Measurements from ENCODE around the gene SMAD1.

DNA sequence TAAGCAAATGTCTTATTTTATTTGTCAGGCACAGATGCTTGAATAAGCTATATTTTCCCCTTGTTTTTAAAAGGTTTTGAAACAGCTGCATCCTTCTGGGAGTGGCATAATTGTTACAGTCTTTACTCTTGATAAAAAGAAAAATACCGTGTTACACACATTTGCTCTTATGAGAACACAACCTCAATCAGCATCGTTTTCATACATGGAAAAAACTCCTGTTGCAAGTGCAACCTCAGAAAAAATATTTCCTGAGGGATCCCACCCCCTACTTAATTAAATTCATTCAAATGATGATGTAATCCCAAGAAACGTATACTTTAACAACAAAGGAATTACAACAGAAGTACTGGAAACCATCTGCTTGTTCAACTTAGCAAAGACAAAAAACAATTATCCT, 58.6 kb downstream of the SMAD1 start:
- TF ChIP-seq, protein P1, sequence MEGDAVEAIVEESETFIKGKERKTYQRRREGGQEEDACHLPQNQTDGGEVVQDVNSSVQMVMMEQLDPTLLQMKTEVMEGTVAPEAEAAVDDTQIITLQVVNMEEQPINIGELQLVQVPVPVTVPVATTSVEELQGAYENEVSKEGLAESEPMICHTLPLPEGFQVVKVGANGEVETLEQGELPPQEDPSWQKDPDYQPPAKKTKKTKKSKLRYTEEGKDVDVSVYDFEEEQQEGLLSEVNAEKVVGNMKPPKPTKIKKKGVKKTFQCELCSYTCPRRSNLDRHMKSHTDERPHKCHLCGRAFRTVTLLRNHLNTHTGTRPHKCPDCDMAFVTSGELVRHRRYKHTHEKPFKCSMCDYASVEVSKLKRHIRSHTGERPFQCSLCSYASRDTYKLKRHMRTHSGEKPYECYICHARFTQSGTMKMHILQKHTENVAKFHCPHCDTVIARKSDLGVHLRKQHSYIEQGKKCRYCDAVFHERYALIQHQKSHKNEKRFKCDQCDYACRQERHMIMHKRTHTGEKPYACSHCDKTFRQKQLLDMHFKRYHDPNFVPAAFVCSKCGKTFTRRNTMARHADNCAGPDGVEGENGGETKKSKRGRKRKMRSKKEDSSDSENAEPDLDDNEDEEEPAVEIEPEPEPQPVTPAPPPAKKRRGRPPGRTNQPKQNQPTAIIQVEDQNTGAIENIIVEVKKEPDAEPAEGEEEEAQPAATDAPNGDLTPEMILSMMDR (IDR thresholded peaks at IDR 0.05), result no peak
- no peak for TF ChIP-seq POLR2A (IDR thresholded peaks at IDR 0.05)
